Activated naive CD4-positive, alpha-beta T cell treated with anti-CD3 and anti-CD28 coated beads, Interleukin-2, amount 50 U/mL, for 16 hours (primary cell): ENCODE data around the gene RNF220.

Source experiments
- DNase-seq: peaks from one replicate; pipeline ENCODE4 v3.0.0-alpha.2; 2020

Gene RNF220

GRCh38 chr1:44524655-44525500, 119.8 kb downstream of the RNF220 start:
- no peak for DNase-seq

- no peak for DNase-seq
Measured at GRCh38 chr1:44526295-44527073, 121.4 kb downstream of the RNF220 start.

DNA sequence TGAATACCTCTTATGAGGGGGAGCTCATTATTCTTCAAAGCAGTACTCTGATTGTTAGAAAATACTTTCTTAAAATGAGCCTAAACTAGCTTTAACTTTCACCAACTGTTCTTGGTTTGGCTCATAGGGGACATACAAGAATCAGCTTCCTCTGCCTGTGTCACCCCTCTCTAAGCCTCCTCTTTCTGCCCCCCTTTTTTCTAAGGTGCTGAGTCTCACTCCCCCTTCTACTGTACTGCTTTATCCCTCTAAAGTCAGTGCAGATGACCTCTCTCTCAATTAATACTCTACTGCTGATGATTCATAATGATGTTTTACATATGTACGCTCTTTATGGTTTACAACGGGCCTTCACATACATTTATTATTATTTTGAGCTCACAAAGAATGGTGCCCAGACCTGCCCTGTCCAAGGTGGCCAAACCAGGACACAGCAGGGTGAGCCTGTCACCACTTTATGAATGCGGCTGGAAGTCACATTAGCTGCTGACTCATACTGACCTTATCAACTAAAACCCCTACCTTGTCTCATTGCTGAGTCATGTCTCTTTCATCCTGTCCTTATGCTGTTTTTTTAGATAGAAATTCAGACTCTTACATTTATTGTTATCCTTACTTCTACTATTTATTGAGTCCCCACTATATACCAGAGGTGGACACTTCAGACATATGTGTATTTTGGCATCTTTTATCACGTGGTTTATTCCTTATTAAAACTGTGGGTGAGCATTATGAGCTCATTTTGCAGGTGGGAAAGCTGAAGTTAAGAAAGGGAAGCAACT, 126.9 kb downstream of the RNF220 start:
- DNase-seq = no peak

DNA sequence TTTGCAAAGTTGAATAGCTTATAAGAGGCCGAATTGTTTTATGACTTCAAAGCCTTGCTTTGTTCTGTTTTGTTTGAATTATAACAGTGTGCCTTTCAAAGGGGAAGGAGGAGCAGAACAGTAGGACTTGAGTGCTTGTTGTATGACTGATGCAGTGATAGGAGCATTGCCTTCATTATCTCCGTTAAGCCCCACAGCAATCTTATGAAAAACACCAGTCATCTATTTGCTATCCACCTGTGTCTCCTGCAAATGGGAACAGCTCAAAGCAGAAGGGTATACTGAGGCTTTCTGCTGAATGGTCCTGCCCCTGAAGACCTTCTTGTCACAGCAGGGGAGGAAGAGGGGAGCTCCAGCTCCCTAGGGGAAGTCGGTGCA, 127.5 kb downstream of the RNF220 start:
- no peak for DNase-seq

- DNase-seq = no peak
Measured at GRCh38 chr1:44534771-44535170, 129.7 kb downstream of the RNF220 start.

DNA sequence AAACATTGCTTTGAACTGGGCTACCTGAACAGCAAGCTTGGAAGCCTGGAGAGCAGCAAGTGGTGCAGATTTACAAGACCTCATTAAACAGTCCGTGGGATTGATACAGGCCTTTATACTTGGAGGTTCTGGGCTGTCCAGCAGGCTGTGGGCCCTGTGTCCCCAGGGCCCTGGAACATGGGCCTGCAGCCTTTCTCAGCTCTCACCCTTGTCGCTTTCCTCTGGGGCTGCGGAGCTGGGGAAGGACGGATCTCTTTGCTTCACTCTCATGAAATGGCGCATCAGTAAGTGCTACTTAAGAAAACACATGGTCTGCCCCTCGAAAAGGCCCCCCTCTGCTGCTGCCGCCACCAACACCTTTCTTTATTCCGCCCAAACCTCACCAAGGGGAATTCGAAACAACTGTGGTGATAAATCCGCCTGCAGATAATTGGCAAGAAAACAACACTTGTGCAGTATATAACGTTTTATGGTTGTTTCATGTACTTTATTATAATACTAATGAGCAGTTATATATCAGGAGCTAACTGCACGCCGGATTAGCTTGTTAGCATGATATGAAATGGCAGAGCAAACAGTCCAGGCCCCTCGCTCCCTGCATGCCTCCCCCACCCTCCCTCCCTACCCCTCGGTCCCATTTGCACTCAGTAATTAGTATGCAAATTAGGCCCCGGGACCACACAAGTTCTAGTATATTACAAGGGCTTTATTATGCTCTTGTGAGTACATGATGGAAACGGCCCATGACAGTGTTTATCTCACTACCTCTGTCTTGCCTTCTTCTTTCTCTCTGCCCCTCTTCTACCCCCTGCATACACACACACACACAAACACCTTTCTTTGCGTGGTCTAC, 131.5 kb downstream of the RNF220 start:
- DNase-seq = no peak

DNA sequence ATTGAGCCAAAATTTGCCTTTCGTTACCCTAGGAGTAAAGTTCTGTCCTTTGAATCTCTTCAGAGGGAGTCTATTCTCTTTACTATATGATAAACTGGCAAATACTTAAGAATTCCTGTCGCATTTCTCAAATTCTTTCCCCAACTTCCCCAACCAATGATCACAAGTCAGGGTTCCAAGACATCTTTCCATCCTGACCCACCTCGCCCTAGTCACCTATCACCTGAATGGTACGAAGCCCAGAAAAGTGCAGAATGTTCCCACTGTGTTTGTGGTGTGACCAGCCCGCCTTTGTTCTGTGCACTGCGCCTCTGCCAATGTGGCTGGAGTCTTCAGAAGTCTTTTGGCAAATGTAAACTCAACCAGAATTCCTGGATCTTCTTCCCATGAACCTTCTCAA, 132.5 kb downstream of the RNF220 start:
- no peak for DNase-seq

- DNase-seq = no peak
Measured at GRCh38 chr1:44537956-44538355, 132.9 kb downstream of the RNF220 start.

DNA sequence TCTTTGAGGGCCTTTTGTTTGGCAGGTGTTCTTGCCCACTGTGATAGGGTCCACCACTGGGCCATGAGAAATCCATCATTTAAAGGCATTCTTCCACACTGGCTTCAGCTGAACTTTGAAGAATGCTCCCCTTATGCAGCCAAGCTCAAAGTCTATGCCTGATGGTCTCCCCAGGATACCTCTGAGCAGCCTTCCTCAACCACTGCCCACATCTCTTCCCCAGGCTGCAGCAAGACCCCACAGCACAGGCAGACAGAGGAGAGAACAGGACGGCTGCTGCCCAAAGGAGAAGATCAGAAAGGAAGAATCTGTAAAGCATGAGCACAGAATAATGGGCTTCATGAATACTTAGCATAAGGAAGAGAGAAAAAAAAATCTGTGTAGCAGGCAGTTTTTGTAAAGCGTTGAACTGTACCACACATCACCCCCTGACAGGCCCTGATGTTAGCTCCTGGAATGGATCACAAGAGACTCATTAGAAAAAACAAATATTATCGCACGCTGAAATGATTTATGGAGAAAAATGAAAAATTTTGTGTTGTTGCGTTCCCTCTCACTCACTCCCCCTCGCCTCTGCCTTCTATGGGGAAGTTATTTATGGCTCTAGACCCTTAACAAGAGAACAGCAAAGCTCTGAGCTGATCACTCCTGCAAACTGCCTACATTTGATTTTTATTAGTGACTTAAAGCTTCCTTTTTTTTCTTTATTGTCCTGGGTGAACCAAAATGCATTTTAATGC, 135.1 kb downstream of the RNF220 start:
- no peak for DNase-seq

DNA sequence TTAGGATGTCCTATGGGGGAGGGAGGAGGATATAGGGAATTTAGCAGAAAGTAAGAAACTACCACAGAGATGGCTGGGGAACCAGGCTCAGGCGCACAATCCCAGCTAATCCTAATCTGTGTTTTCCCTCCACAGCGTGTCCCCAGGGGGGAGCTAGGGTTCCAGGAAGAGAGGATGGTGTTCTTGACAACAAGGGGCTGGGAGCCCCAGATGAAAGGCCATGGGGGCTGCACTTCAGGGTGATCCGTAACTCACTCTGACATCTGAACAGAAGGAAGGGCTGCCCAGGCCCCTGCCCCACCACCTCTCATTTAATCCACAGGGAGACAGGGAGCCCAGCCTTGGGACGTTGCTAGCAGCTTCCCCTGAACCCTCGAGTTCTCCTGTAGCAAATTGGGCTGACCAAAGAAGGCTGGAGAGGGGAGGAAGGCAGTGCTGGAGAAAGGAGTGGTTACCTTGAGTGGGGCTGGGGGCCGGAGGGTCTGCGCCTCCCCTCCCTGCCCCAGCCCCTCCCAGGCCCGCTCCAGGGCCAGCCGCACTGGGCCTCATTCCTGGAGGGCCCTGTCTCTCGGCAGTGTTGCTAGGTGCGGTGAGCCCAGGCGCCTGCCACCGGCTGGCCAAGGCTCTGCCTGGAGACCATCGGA, 137.5 kb downstream of the RNF220 start:
- DNase-seq = no peak

GRCh38 chr1:44543064-44543744, 138.1 kb downstream of the RNF220 start:
- DNase-seq = no peak

GRCh38 chr1:44543786-44544185, 138.7 kb downstream of the RNF220 start:
- DNase-seq = no peak

GRCh38 chr1:44544960-44545359, 139.9 kb downstream of the RNF220 start:
- no peak for DNase-seq

GRCh38 chr1:44545961-44546360, 140.9 kb downstream of the RNF220 start:
- DNase-seq = no peak

DNA sequence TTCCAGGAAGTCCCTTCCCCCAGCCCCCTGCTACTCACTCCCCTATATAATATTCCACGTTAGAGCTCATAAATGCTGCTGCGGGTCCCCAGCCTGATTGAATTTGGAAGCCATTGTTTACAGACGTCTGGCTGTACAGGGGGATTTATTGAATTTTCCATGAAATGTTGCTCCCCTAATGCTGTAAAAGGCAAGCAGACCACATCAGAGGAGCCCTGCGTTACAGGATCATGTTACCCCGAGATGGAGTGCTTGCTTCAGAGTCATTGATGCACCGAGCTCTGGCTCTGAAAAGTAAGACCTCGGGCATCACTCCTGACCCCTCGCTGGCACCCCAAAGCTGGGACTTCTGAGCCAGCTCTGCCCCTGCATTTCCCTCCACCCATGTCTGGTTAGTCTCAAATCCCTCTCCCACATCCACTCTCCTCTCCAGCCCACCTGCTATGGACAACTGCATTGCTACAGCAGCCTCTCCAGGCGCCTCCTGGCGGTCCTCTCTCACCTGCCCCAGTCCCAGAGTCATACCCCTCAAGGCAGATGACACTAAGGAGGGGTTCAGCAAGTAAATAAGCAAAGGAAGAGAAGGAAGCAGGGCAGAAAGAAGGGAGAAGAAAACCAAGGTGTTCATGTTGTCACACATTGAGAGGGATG, 141.5 kb downstream of the RNF220 start:
- DNase-seq = no peak

DNA sequence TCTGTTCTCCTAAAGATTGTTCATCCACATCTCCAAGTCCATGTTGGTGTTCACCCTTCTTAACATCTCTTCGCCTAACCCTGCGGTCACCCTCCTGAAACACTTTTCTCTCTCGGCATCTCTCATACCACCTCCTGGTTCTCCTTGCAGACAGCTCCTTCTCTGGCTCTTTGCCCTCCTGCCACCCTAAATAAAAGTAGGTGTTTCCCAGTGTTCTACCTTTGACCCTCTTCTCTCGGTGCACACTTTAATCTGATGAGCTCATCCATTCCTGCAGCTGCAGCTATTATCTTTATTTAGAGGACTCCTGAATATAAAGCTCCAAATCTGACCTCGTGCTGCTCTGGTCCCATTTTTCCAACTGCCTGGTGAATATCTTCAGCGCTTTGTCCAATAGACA, 142.3 kb downstream of the RNF220 start:
- DNase-seq = no peak

GRCh38 chr1:44547837-44548236, 142.8 kb downstream of the RNF220 start:
- DNase-seq = no peak

GRCh38 chr1:44549510-44549909, 144.5 kb downstream of the RNF220 start:
- DNase-seq = no peak

DNA sequence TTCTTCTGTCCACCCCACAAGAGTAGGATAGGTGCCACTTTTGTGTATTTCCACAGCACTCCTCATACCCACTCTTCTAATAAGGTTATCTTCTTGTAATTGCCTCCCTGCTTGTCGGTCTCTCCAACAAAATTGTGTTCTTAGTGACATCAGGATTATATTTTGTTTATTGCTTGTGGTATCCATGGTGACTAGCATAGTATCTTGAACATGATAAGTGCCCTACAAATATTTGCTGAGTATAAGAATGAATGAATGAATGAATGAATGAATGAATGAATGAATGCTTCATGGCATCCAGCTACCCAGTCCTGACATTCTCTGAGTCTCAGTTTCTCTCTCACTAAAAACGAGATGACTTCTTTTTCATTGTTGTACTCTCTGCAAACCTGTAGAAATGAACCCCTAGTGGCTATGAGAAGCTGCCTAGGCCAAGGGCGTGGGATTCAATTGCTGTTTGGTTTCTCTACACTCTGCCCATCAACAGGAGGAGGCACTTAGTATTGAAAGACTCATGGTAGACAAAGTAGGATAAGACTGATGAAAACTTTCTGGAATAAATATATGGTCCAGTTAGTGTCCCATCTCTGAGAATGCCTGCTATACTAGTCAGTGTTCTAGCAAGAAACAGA, 148.2 kb downstream of the RNF220 start:
- DNase-seq = no peak

DNA sequence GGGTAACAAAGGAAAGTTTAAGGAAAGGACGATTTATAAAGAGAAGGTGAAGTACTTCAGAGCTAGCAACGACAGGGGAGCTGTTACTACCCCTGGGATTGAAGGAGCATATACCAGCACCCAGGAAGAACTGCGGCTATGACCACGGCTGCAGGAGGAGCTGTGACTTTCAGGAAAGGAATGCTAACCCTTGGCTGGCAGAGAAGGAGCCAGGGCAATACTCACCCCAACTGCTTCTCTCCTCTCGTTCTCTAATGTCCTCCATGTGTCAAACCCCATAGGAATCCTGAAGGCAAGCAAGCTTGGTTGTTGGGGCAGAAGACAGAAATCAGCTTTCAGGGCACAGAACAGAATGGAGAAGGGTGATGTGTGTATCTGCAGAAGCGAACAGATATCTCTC, 148.7 kb downstream of the RNF220 start:
- DNase-seq = no peak
